ENCODE results near the gene NDE1.
A peak's percentile ranks its signal among the peaks of the same experiment; 100 is the strongest.
"Not testable (repeated sequence)": the region's sequence is repeated elsewhere in the genome, so short reads cannot be mapped to it uniquely, and the experiment has no call there.

The NDE1 gene

GRCh38 chr16:15621456-15621855 lies 28.6 kb upstream of the NDE1 start:
- DNase-seq (ENCODE audit: low read depth) = no peak

GRCh38 chr16:15621889-15622288 lies 28.2 kb upstream of the NDE1 start:
- no peak for DNase-seq (ENCODE audit: low read depth)

GRCh38 chr16:15631730-15632409 lies 18.2 kb upstream of the NDE1 start:
- no peak for DNase-seq (ENCODE audit: low read depth)

- DNase-seq (ENCODE audit: low read depth) = no peak
Measured at GRCh38 chr16:15635926-15636325, 14.1 kb upstream of the NDE1 start.

GRCh38 chr16:15636392-15636873 lies 13.6 kb upstream of the NDE1 start:
- DNase-seq (ENCODE audit: low read depth) = no peak

- DNase-seq (ENCODE audit: low read depth) = no peak
Measured at GRCh38 chr16:15639061-15639568, 10.9 kb upstream of the NDE1 start.

GRCh38 chr16:15640966-15641365 lies 9.1 kb upstream of the NDE1 start:
- no peak for DNase-seq (ENCODE audit: low read depth)

- DNase-seq (ENCODE audit: low read depth) = no peak
Measured at GRCh38 chr16:15641753-15642556, 8.1 kb upstream of the NDE1 start.

- peak; percentile 73 for DNase-seq (ENCODE audit: low read depth)
Measured at GRCh38 chr16:15642557-15643047, 7.4 kb upstream of the NDE1 start.

GRCh38 chr16:15643048-15643945 lies 6.7 kb upstream of the NDE1 start, which contains the start of gene MARF1:
Gene MARF1, minus strand, starts transcription at chr16:15643154. Its CDS starts 3,921 bp downstream, at chr16:15639233.
- peak; percentile 100 for DNase-seq (ENCODE audit: low read depth)

GRCh38 chr16:15643946-15644250 lies 6.1 kb upstream of the NDE1 start:
- DNase-seq (ENCODE audit: low read depth) = no peak

GRCh38 chr16:15644267-15644961 lies 5.6 kb upstream of the NDE1 start:
- no peak for DNase-seq (ENCODE audit: low read depth)

GRCh38 chr16:15644962-15645465 lies 5.0 kb upstream of the NDE1 start:
- not testable (repeated sequence) for DNase-seq (ENCODE audit: low read depth)

GRCh38 chr16:15646557-15647293 lies 3.3 kb upstream of the NDE1 start:
- not testable (repeated sequence) for DNase-seq (ENCODE audit: low read depth)

- no peak for DNase-seq (ENCODE audit: low read depth)
Measured at GRCh38 chr16:15647294-15648014, 2.6 kb upstream of the NDE1 start.

- no peak for DNase-seq (ENCODE audit: low read depth)
Measured at GRCh38 chr16:15648135-15648730, 1.8 kb upstream of the NDE1 start.

- DNase-seq (ENCODE audit: low read depth) = not testable (repeated sequence)
Measured at GRCh38 chr16:15649311-15649710, 734 bp upstream of the NDE1 start.

- no peak for DNase-seq (ENCODE audit: low read depth)
Measured at GRCh38 chr16:15649727-15650018, 372 bp upstream of the NDE1 start.

- DNase-seq (ENCODE audit: low read depth) = peak; percentile 20
Measured at GRCh38 chr16:15650698-15651171, 690 bp downstream of the NDE1 start.
